RWPE2 (cell line): Measurements from ENCODE around the gene CAMK2B.

Experiments
- ATAC-seq: fragments of 200-7000 bp; cut with Tn5 transposase; 3 replicates; pipeline ENCODE4 v1.9.1; 2021; ENCODE audit warnings: low read depth
- DNase-seq: peaks from one replicate; pipeline ENCODE4 v3.0.0-alpha.2; 2020; ENCODE audit warnings: low spot score
- H3K27ac ChIP-seq: fragments of 450-650 bp; 2 replicates; pipeline ENCODE4 v1.5.1; 2017; ENCODE audit warnings: mild to moderate bottlenecking; ENCODE audit not compliant: poor library complexity, severe bottlenecking
- H3K27me3 ChIP-seq: fragments of 250-450 bp; sonication (Bioruptor Pico); 2 replicates; pipeline ENCODE4 v1.5.1; 2021; ENCODE audit warnings: mild to moderate bottlenecking, moderate library complexity; ENCODE audit not compliant: insufficient read depth, poor library complexity, severe bottlenecking
- H3K36me3 ChIP-seq: fragments of 250-450 bp; sonication (Bioruptor Pico); 2 replicates; pipeline ENCODE4 v1.5.1; 2020; ENCODE audit warnings: low read depth, mild to moderate bottlenecking, moderate library complexity
- H3K4me1 ChIP-seq: fragments of 250-450 bp; sonication (Bioruptor Pico); 2 replicates; pipeline ENCODE4 v1.5.1; 2021; ENCODE audit warnings: mild to moderate bottlenecking, moderate library complexity; ENCODE audit not compliant: insufficient read depth, poor library complexity, severe bottlenecking
- H3K4me3 ChIP-seq: fragments of 250-450 bp; sonication (Bioruptor Pico); 2 replicates; pipeline ENCODE4 v1.5.1; 2021; ENCODE audit warnings: mild to moderate bottlenecking, moderate library complexity; ENCODE audit not compliant: severe bottlenecking
- H3K9me3 ChIP-seq: fragments of 250-450 bp; sonication (Bioruptor Pico); 2 replicates; pipeline ENCODE4 v1.5.1; 2021; ENCODE audit warnings: mild to moderate bottlenecking, moderate library complexity; ENCODE audit not compliant: severe bottlenecking
- TF ChIP-seq, protein P1 (sequence below): fragments of 450-650 bp; IDR thresholded peaks from one replicate; pipeline ENCODE4 v1.5.1; 2017; ENCODE audit warnings: mild to moderate bottlenecking, moderate library complexity; ENCODE audit not compliant: poor library complexity, severe bottlenecking

CAMK2B gene

DNA sequence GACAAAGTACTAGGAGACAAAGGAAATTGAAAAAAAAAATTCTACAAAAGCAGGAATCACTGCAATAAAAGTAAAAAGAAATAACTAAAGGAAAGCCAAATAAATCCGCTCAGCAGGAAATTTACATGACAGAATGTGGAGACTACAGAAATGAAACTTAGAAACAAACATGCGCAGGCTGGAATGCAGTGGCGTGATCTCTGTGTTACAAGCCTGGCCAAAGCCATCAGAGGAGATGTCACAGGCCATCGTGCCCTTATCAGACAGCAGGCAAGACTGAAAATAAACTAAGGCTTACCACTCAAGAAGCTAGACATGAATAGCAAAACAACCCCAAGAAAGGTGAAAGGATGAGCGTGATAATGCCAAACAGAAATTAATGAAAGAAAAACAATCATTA is 6.3 kb upstream of the CAMK2B start:
- TF ChIP-seq, protein P1, sequence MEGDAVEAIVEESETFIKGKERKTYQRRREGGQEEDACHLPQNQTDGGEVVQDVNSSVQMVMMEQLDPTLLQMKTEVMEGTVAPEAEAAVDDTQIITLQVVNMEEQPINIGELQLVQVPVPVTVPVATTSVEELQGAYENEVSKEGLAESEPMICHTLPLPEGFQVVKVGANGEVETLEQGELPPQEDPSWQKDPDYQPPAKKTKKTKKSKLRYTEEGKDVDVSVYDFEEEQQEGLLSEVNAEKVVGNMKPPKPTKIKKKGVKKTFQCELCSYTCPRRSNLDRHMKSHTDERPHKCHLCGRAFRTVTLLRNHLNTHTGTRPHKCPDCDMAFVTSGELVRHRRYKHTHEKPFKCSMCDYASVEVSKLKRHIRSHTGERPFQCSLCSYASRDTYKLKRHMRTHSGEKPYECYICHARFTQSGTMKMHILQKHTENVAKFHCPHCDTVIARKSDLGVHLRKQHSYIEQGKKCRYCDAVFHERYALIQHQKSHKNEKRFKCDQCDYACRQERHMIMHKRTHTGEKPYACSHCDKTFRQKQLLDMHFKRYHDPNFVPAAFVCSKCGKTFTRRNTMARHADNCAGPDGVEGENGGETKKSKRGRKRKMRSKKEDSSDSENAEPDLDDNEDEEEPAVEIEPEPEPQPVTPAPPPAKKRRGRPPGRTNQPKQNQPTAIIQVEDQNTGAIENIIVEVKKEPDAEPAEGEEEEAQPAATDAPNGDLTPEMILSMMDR = no peak
- no peak for DNase-seq
- H3K4me1 ChIP-seq = no peaks in the 10 kb centered on the region
- peaks cover 2% of the 10 kb centered on the region for H3K27me3 ChIP-seq
- H3K9me3 ChIP-seq = no peaks in the 10 kb centered on the region
- no peak for ATAC-seq
- no peaks in the 10 kb centered on the region for H3K36me3 ChIP-seq
- H3K27ac ChIP-seq = no peak overlapping the region
- no peak overlapping the region for H3K4me3 ChIP-seq

DNA sequence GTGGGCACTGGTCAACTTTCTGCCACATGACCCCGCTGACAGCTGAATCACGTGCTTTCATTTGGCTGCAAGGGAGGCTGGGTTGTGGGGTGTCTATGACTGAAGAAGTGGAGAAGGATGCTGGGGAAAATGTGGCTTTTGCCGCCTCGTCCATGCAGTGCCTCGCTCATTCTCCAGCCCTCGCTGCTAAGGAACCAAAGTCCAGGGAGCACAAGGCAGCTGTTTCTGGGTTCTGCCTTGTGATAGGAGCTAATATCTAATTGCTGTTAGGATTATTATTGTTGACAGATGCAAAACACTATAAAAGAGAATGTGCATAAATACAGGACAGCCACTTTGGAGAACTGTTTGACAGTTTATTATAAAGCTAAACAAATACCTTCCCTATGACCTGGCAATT is 4.9 kb upstream of the CAMK2B start:
- Histone ChIP-seq H3K27ac (no peak overlapping the region), H3K27me3 (peaks cover 11% of the 10 kb centered on the region), H3K4me1 (no peaks in the 10 kb centered on the region), H3K4me3 (no peak overlapping the region), H3K9me3 (no peaks in the 10 kb centered on the region), H3K36me3 (no peaks in the 10 kb centered on the region)
- DNase-seq = no peak
- no peak for ATAC-seq
- TF ChIP-seq, protein P1 = no peak

DNA sequence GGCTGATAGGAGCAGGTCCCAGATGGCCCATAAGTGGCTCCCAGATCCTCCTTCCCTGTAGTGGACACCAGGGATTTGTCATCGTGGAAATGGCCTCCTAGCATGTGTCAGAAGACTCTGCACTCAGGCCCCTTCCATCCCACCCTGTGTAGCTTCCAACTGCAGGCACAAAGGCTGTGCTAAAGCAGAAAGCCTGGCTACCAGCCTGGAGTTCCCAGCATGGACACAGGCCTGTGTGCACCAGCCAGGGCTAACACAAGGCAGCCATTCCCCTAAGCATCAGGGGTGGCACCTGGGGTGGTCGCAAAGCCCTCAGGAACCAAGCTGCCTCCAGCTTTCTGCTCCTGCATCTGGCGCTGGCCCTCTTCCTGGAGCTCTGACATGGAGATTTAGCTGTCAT is 4.5 kb upstream of the CAMK2B start:
- H3K9me3 ChIP-seq = no peaks in the 10 kb centered on the region
- H3K36me3 ChIP-seq = no peaks in the 10 kb centered on the region
- H3K27ac ChIP-seq = no peak overlapping the region
- no peak overlapping the region for H3K4me3 ChIP-seq
- peaks cover 11% of the 10 kb centered on the region for H3K27me3 ChIP-seq
- H3K4me1 ChIP-seq = no peaks in the 10 kb centered on the region
- TF ChIP-seq, protein P1 = no peak
- DNase-seq (no peak), ATAC-seq (no peak)

DNA sequence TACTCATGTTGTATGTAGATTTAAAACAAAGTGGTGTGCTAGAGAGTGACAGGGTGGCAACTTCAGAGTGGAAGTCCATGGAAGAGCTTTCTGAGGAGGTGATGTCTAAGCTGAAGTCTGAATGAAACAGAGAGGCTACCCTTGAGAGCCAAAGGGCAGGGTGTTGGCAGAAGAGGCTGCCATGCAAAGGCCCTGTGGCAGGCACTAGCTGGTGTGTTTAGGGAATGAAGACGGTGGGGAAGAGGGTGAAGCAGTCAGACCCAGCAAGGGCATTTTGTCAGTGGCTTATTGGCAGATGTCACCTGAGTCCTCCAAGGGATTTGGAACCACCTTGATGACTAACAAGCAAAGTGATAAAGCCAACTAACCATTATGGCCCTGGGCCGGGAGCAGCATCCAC is 3.7 kb upstream of the CAMK2B start:
- H3K4me1 ChIP-seq = no peaks in the 10 kb centered on the region
- no peak for ATAC-seq
- no peak for DNase-seq
- no peak overlapping the region for H3K27ac ChIP-seq
- H3K4me3 ChIP-seq = no peak overlapping the region
- peaks cover 18% of the 10 kb centered on the region for H3K27me3 ChIP-seq
- TF ChIP-seq, protein P1 = no peak
- H3K9me3 ChIP-seq = no peaks in the 10 kb centered on the region
- H3K36me3 ChIP-seq = no peaks in the 10 kb centered on the region

DNA sequence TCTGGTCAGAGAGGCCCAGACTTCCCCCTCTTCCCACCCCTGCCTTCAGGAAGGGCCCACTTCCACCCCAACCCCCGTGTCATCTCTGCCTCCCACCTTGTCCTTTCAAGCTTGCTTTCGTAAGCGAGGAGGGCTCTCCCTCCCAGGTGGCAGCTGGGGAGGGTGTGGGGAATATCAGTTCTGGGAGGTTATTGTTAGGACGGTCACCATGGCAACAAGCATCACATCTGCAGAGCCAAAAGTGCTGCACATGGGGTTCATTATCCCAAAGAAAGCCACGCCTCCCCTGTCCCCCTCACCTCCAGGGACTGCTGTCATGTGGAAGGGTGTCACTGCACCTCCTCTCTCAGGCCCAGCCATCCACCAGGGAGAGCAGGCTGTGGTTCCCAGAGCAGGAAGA is 2.6 kb upstream of the CAMK2B start:
- Histone ChIP-seq H3K9me3 (no peaks in the 10 kb centered on the region), H3K27ac (no peak overlapping the region), H3K36me3 (no peaks in the 10 kb centered on the region), H3K4me3 (no peak overlapping the region), H3K27me3 (peaks cover 22% of the 10 kb centered on the region), H3K4me1 (no peaks in the 10 kb centered on the region)
- DNase-seq = no peak
- no peak for ATAC-seq
- TF ChIP-seq, protein P1 = no peak
